HG03280 (cell line): Measurements from ENCODE around the gene IKZF5.
A peak's percentile ranks its signal among the peaks of the same experiment; 100 is the strongest.

Experiments used
- ATAC-seq: cut with Tn5 transposase; IDR thresholded peaks from one replicate; pipeline ENCODE4 v1.9.1; 2021; ENCODE audit warnings: mild to moderate bottlenecking, moderate library complexity; ENCODE audit not compliant: unreplicated experiment

Gene IKZF5

DNA sequence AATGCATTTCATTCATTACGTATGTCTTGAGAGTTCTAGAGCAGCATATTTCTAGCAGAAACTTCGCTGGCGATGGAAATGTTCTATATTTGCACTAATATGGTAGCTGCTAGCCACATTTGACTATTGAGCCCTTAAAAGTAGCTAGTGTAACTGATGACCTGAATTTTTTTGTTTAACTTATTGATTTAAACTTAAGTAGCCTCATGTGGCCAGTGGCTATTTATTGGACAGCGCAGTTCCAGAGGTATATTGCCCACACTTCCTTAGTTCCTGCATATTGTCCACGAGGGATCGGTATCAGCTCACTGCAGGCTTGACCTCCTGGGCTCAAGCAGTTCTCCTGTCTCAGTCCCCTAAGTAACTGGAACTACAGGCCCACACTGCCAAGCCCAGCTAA is 24.7 kb downstream of the IKZF5 start:
- ATAC-seq = no peak

DNA sequence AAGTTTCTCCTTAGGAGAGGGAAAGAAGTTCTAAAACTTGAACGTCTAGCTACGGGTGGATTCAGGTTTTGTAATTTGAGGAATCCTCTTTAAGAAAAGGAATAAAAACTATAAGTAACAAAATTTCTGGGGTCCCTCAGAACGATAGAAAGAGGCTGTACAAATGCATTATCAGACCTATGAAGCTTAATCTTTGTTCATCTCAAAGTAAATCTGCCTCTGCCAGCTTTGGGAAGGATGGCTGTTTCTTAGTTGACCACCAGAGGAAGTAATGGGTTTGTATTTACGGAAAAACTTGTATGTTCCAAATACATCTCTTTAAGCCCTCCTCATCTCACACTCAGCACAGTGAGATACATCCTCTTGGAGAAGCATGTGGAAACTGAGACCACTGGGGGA is 27.5 kb downstream of the IKZF5 start:
- no peak for ATAC-seq

DNA sequence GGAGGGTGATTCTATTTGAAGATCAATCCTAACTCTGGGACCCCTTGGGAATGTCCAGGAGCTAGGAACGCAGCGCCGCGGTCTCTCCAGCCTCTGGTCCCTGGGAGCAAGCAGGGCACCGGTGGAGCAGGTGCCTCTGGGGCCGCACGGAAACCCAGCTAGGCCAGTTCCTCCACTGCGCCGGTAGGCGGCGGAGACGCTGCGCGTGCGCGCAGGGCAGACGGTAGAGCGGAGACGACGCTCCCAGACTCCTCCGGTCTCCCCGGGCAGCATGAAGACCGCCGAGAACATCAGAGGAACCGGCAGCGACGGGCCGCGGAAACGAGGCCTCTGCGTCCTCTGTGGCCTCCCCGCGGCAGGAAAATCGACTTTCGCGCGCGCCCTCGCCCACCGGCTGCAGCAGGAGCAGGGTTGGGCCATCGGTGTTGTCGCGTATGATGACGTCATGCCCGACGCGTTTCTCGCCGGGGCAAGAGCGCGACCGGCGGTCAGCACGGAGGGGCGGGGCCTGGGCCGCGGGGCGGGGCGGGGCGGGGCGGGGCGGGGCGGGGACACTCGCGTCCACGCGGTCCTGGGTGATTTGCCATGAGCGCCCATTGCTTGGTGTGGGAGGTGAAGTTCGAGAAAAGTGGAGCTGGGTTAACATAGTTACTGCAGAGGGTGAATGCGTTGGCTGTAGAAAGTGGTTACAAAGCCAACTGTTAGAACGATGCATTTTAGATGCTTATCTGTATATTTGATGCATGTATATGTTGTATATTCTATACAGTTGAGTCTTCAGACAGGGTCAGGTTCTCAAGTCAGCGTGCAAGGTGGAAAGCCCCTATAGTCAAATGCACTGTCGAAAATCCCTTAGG is 28.2 kb downstream of the IKZF5 start, which contains the start of gene PSTK:
Gene PSTK (plus strand): TSS at position 193 of the 857 bp plus-strand sequence. CDS start 79 bp downstream, at position 272.
- ATAC-seq = peak; percentile 97

DNA sequence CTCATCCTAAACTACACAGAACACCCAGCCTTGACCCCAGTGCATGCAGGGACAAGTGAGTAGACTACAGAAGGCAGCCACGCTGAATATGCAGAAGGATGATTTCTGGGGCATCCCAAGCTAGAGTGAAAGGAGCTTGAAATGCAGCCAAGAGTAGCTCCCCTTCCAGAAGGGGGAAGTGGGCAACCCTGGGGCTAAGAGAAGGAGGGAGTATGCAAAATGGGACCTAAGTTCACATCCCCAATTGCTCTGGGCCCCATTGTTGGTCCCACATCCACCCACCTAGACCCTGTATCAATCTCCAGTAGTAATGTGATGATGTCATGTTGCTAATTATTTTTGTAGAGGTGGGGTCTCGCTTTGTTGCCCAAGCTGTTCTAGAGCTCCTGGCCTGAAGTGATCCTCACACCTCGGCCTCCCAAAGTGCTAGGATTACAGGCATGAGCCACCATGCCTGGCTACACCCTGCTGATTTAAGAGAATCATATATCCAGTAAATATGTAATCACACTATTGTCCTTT is 34.0 kb downstream of the IKZF5 start:
- no peak for ATAC-seq

DNA sequence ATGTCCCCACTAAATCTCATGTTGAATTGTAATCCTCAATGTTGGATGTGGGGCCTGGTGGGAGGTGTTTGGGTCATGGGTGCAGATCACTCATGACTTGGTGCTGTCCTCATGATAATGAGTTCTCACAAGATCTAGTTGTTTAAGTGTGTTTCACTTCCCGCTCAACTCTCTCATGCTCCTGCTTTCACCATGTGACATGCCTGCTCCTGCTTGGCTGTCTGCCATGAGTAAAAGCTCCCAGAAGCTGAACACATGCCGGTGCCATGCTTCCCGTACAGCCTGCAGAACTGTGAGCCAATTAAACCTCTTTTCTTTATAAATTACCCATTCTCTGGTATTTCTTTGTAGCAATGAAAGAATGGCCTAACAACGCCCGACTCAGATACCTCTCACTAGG is 34.6 kb downstream of the IKZF5 start:
- ATAC-seq = no peak

DNA sequence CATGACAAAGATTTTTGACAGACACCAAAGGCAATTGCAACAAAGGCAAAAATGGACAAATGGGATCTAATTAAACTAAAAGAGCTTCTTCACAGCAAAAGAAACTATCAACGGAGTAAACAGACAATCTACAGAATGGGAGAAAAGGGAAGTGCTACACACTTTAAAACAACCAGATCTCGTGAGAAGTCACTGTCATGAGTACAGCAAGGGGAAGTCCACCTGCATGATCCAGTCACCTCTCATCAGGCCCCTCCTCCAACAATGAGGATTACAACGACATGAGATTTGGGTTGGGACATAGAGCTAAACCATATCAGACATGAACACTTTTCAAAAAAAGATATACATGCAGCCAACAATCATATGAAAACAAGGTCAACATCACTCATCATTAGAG is 39.9 kb downstream of the IKZF5 start:
- ATAC-seq = no peak

DNA sequence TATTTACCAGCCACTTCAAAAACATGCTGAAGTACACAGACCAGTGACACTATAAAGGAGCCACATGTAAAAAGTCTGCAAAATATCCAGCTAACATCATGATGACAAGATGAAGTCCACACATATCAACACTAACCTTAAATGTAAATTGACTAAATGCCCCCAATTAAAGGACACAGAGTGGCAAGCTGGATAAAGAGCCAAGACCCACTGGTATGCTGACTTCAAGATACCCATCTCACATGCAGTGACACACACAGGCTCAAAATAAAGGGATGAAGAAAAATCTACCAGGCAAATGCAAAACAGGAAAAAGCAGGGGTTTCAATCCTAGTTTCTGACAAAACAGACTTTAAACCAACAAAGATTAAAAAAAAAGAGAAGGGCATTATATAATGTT is 41.7 kb downstream of the IKZF5 start:
- no peak for ATAC-seq

DNA sequence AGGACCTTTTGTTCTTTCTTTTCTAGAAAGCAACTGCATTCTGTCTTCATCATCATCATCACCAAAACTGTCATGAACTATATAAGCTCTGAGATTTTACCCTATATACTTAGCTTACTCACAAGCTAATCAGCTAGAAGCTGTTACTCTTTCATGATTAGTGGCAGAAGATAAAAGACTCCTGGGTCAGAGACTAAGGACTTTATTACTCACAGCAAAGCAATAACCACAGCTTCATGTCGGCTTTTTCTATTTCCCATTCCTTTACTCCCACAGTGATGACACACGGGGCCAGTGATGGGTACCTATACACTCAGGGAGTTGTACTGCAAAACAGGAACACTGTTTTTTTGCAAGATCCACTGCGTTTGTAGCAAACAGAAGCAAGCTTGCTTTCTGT is 46.2 kb downstream of the IKZF5 start:
- no peak for ATAC-seq

DNA sequence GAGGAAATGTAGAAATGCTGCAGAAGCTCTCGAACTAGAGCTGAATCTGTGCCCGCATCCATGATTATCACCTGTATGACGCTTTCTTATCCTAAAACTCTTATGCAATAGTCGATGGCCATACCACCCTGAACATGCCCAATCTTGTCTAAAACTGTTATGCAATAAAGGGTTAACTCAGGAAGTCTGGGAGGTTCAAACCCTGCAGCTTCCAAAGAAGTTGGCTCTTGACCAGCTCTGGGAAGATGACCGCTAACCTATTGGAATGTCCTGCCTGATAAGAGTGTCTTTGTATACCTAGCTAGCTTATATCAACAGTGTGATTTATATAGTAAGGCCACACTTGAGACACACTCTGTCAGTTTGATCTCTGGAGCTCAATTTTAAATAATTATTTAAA is 51.1 kb downstream of the IKZF5 start:
- no peak for ATAC-seq

DNA sequence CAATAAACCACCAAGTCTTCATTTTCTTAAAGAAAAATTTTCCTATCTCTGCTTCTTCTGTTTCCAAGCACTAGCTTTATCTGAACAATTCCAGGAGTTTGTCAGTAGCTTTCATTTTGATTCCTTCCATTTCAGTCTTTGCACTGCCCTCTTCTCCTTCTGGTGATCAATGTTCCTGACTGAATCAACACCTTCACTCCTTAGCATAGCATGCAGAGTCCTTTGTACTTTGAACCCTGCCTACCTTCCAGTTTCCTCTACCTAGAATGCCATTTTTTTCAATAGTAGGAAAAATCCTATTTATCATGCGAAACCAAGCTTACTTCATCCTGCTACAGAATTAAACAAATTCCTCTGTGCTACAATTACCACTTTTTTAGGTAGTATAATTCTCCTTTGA is 52.7 kb downstream of the IKZF5 start:
- no peak for ATAC-seq

DNA sequence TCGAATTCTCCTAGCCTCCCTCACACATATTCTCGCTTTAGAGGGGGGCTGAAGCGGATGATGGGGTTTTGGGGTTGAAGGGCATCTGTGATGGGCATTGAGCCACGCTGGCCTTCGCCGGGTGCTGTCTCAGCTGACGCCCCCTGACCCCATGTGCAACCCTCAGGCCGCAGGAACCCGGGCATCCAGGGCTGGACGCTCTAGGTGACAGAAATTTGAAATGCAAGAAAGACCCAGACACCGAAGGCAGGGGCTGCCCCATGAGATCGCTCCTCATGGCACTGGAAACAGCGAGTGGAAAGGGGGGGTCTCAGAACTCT is 53.9 kb downstream of the IKZF5 start:
- no peak for ATAC-seq

DNA sequence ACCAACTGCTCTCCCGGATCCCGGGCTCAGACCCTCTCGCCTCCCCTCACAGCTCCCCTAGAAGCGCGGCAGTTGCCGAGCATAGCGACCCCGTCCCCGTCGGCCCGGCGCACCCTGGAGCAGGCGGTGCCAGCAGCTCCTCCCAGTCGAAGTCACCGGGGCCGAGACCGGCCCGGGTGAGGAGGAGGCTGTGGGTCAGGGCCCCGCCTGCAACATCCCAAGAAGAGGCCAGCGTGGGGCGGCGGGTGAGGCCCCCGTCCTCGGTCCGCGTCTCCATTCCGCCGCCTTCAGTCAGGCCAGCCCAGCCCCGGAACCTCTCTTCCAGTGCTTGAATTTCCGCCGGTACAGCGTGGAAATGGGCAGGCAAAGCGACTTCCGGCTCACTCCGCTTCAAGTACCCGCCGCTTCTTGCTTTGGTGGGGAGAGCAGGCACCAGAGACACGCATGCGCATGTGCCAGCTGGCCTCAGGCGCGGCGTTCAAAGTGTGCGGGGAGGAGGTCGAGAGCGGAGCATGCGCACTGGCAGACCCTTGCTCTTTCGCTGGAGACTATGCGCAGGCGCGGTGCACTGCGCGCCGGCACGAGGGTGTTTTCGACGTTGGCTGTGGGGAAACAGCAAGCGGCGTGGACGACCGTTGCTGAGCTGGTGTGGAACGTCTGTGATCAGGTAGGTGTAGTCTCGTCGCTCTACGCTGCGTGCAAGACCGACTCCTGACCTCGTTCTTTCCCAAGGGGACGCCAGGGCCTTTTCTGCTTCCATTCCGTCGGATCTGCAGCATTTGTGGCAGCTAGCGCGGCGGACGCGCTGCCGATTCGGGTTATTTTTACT is 54.5 kb downstream of the IKZF5 start, which contains the start of gene C10orf88:
Gene C10orf88 (minus strand): TSS at position 326 of the 829 bp plus-strand sequence. CDS start 49 bp downstream, at position 277.
- peak; percentile 99 for ATAC-seq

DNA sequence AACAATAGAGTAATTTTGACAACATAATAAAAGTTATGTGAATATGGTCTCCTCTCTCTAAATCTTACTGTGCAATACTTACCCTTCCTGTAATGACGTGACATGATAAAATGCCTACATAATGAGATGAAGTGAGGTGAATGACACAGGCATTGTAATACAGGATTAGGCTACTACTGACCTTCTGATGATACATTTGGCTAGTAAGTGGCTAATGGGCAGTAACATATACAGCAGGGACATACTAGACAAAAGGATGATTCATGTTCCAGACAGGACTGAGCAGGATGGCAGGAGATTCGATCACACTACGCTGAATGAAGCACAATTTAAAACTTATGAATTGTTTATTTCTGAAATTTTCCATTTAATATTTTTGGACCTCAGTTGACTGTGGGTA is 59.3 kb downstream of the IKZF5 start:
- ATAC-seq = no peak
